Caco-2 (cell line): ENCODE data around the gene RALGPS1. TPM values are rescaled to one million over a fixed set of nuclear protein-coding genes. Genes with fewer than 3 reads are reported as not detected.

Source experiments
- BruUV-seq: library from RNA; stranded (reverse); fragments of 400-500 nt; replicated peaks from 2 replicates; lab custom pipeline; 2021; lab: Mats Ljungman, UMichigan
- CTCF ChIA-PET: fragments of 300-600 bp; sonication (Branson Sonifier 250); formaldehyde crosslinking; loops from one replicate; lab custom pipeline; 2022; ENCODE audit warnings: antibody characterized with exemption; lab: Charles Lee
- POLR2A ChIA-PET: fragments of 300-600 bp; sonication (Branson Sonifier 250); formaldehyde crosslinking; loops from one replicate; lab custom pipeline; 2022; ENCODE audit warnings: antibody characterized with exemption; lab: Charles Lee
- DNase-seq, 2 experiments: peaks; one replicate each; pipeline versions ENCODE4 v3.0.0 to v3.0.0-alpha.2; 2020 to 2022
- H3K27me3 ChIP-seq: replicated peaks from 2 replicates; pipeline ENCODE4 v1.6.0; 2011; ENCODE audit warnings: low read length; ENCODE audit not compliant: control insufficient read depth, insufficient read depth
- H3K36me3 ChIP-seq: 2 replicates; pipeline ENCODE4 v1.5.1; 2011; ENCODE audit warnings: low read length; ENCODE audit not compliant: control insufficient read depth, insufficient read depth
- H3K4me1 ChIP-seq: fragments of 250-450 bp; sonication (Bioruptor Pico); 2 replicates; pipeline ENCODE4 v1.5.1; 2020; ENCODE audit warnings: mild to moderate bottlenecking
- H3K4me3 ChIP-seq: 2 replicates; pipeline ENCODE4 v1.5.1; 2011; ENCODE audit warnings: low read depth, mild to moderate bottlenecking, control low read depth, low read length
- H3K9me3 ChIP-seq: fragments of 250-450 bp; sonication (Bioruptor Pico); 2 replicates; pipeline ENCODE4 v1.5.1; 2020; ENCODE audit warnings: mild to moderate bottlenecking, moderate library complexity
- H3K27ac Mint-ChIP-seq: one replicate; pipeline ENCODE4 v1.8.0; 2022; ENCODE audit warnings: mixed read lengths; ENCODE audit not compliant: unreplicated experiment
- H3K27me3 Mint-ChIP-seq: one replicate; pipeline ENCODE4 v1.8.0; 2022; ENCODE audit warnings: mixed read lengths; ENCODE audit not compliant: insufficient read depth, unreplicated experiment
- H3K36me3 Mint-ChIP-seq: one replicate; pipeline ENCODE4 v1.8.0; 2022; ENCODE audit warnings: mild to moderate bottlenecking, mixed read lengths; ENCODE audit not compliant: insufficient read depth, unreplicated experiment
- H3K4me1 Mint-ChIP-seq: one replicate; pipeline ENCODE4 v1.8.0; 2022; ENCODE audit warnings: low read depth, mixed read lengths; ENCODE audit not compliant: unreplicated experiment
- H3K4me3 Mint-ChIP-seq: one replicate; pipeline ENCODE4 v1.8.0; 2022; ENCODE audit warnings: mild to moderate bottlenecking, moderate library complexity, mixed read lengths; ENCODE audit not compliant: unreplicated experiment
- H3K9me3 Mint-ChIP-seq: one replicate; pipeline ENCODE4 v1.8.0; 2022; ENCODE audit warnings: mixed read lengths; ENCODE audit not compliant: unreplicated experiment
- intact Hi-C: fragments of 100-400 bp; cut with micrococcal nuclease; formaldehyde crosslinking; loops from one replicate; pipeline ENCODE4 v1.10.0; 2022; ENCODE audit not compliant: unreplicated experiment
- total RNA-seq: library from RNA; stranded (reverse); gene quantifications from 2 replicates; pipeline ENCODE4 v1.2.3, GENCODE V29; 2022
- TF ChIP-seq, protein P1 (sequence below), 2 experiments: fragments of 200-600 bp in 1 of 2; IDR thresholded peaks; 1 replicate in 1 of 2; 2 replicates in 1 of 2; pipeline versions ENCODE4 v1.5.1 to v1.8.0; 2011 to 2022; ENCODE audit warnings: antibody characterized with exemption in 1 of 2, control low read depth in 1 of 2, inconsistent platforms in 1 of 2, low read depth in 1 of 2, low read length in 1 of 2, mild to moderate bottlenecking in 1 of 2, moderate library complexity in 1 of 2; ENCODE audit not compliant: insufficient read depth in 1 of 2, severe bottlenecking in 1 of 2, unreplicated experiment in 1 of 2

Gene RALGPS1
- total RNA-seq, 1 experiment from 2014 or later, result 41.5 TPM

DNA sequence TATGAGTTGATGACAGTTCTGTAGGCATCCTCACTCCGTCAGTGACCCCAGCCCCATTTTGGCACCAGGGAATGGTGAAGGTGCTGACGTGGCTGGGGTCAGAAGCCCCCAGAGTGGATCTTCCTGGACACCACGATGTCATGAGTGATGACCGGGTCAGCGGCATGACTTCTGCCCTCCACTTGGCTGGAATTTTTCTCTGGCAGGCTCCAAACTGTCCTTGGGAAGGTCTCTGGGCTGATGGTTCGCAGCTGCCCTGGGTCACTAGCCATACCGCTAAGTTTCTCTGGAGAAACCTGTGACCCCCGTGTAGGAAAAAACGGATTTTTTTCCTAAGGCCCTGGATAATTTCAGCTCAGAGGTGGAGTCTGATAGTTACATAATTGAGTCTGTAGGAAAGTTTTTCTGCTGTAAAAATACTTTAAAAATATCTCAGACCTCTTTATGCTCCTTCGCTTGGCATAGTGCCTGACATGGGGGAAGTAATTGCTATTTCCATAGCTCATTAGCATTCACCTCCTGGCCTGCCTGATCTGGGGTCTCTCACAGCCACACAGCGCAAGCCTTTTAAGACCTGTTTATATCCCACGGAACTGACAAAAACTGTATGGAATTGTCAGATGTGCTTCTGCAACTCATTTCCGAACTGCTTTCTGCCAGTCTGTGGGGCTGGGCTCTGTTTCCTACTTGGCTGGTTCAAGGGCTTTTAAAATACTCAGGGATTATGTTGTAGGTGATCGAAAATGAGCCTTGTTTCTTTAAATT is 138.7 kb downstream of the RALGPS1 start:
- no TSS peak for BruUV-seq

DNA sequence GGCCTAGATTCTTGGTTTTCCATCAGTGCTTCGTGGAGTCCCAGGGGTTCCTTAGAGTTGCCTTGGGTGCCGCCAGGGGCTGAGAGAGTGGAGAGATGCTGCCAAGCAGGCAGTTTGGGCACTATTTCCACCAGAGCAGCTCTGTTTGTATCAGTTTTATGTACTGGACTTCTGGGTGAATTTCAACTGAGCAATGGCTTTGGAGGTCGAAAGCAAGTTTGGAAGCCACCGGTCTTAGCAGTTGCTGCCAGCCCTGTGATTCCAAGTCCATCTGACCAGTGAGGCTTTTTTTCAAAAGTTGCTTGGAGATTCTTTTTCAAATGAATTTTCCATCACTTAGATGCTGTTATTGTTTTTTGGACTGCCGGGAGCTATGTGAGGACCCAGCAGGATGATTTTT is 139.4 kb downstream of the RALGPS1 start:
- Mint-ChIP-seq H3K4me3 (no peak overlapping the region), H3K36me3 (no peaks in the 10 kb centered on the region), H3K27me3 (no peaks in the 10 kb centered on the region), H3K4me1 (peaks cover 13% of the 10 kb centered on the region), H3K27ac (no peak overlapping the region), H3K9me3 (no peaks in the 10 kb centered on the region)
- H3K4me1 ChIP-seq, result peaks cover 9% of the 10 kb centered on the region
- ChIA-PET POLR2A (no interaction called here), CTCF (no interaction called here)
- intact Hi-C loops, result no loop called here
- no peaks in the 10 kb centered on the region; the same call in 1 of the 2 replicates for H3K36me3 ChIP-seq
- BruUV-seq, result no TSS peak
- no peaks in the 10 kb centered on the region for H3K27me3 ChIP-seq
- no peaks in the 10 kb centered on the region for H3K9me3 ChIP-seq
- TF ChIP-seq, protein P1, sequence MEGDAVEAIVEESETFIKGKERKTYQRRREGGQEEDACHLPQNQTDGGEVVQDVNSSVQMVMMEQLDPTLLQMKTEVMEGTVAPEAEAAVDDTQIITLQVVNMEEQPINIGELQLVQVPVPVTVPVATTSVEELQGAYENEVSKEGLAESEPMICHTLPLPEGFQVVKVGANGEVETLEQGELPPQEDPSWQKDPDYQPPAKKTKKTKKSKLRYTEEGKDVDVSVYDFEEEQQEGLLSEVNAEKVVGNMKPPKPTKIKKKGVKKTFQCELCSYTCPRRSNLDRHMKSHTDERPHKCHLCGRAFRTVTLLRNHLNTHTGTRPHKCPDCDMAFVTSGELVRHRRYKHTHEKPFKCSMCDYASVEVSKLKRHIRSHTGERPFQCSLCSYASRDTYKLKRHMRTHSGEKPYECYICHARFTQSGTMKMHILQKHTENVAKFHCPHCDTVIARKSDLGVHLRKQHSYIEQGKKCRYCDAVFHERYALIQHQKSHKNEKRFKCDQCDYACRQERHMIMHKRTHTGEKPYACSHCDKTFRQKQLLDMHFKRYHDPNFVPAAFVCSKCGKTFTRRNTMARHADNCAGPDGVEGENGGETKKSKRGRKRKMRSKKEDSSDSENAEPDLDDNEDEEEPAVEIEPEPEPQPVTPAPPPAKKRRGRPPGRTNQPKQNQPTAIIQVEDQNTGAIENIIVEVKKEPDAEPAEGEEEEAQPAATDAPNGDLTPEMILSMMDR (IDR thresholded peaks at IDR 0.05; ENCODE audit: insufficient read depth in 1 of 2, low read depth in 1 of 2, low read length in 1 of 2, severe bottlenecking in 1 of 2, unreplicated experiment in 1 of 2), result no peak
- no peak for DNase-seq
- no peak overlapping the region for H3K4me3 ChIP-seq

More for the DNA sequence above, 138.7 kb downstream of the RALGPS1 start:
- Mint-ChIP-seq H3K4me1 (peaks cover 6% of the 10 kb centered on the region), H3K27me3 (no peaks in the 10 kb centered on the region), H3K9me3 (no peaks in the 10 kb centered on the region), H3K4me3 (no peak overlapping the region), H3K27ac (no peak overlapping the region), H3K36me3 (no peaks in the 10 kb centered on the region)
- intact Hi-C loops, result no loop called here
- H3K36me3 ChIP-seq, result no peaks in the 10 kb centered on the region; the same call in 1 of the 2 replicates
- CTCF ChIA-PET, result no interaction called here
- POLR2A ChIA-PET, result no interaction called here
- no peaks in the 10 kb centered on the region for H3K9me3 ChIP-seq
- no peak overlapping the region for H3K4me3 ChIP-seq
- no peak for DNase-seq
- peaks cover 4% of the 10 kb centered on the region; the same call in 1 of the 2 replicates for H3K4me1 ChIP-seq
- no peaks in the 10 kb centered on the region for H3K27me3 ChIP-seq
- TF ChIP-seq, protein P1 (IDR thresholded peaks at IDR 0.05; ENCODE audit: insufficient read depth in 1 of 2, low read depth in 1 of 2, low read length in 1 of 2, severe bottlenecking in 1 of 2, unreplicated experiment in 1 of 2), result no peak

GRCh38 chr9:127055745-127056402 is 141.3 kb downstream of the RALGPS1 start:
- POLR2A ChIA-PET, result no interaction called here
- peaks cover 14% of the 10 kb centered on the region for H3K4me1 Mint-ChIP-seq
- CTCF ChIA-PET, result no interaction called here
- BruUV-seq, result no TSS peak
- intact Hi-C loops, result no loop called here
- no peaks in the 10 kb centered on the region for H3K9me3 ChIP-seq
- peaks cover 7% of the 10 kb centered on the region for H3K36me3 Mint-ChIP-seq
- H3K4me1 ChIP-seq, result peaks cover 12% of the 10 kb centered on the region
- no peak overlapping the region for H3K27ac Mint-ChIP-seq
- no peaks in the 10 kb centered on the region for H3K27me3 Mint-ChIP-seq
- TF ChIP-seq, protein P1 (IDR thresholded peaks at IDR 0.05; ENCODE audit: insufficient read depth in 1 of 2, low read depth in 1 of 2, low read length in 1 of 2, severe bottlenecking in 1 of 2, unreplicated experiment in 1 of 2), result no peak
- no peaks in the 10 kb centered on the region; the same call in 1 of the 2 replicates for H3K36me3 ChIP-seq
- no peaks in the 10 kb centered on the region for H3K9me3 Mint-ChIP-seq
- no peak overlapping the region for H3K4me3 ChIP-seq
- H3K4me3 Mint-ChIP-seq, result no peak overlapping the region
- H3K27me3 ChIP-seq, result no peaks in the 10 kb centered on the region
- no peak for DNase-seq
